Body of pancreas (tissue), 4 donors: ENCODE results near the gene EFNA5.

Source experiments
- CTCF ChIP-seq, 7 experiments: fragments of 450-650 bp in 4 of 7; fragments of 200-600 bp in 3 of 7; sonication (generic) in 3 of 7; IDR thresholded peaks; one replicate each; pipeline ENCODE4 v1.5.1; 2016 to 2019; ENCODE audit warnings: antibody characterized with exemption in 7 of 7
- POLR2A ChIP-seq, 3 donors: fragments of 450-650 bp; IDR thresholded peaks; one replicate each; pipeline ENCODE4 v1.6.1; 2016; ENCODE audit warnings: antibody characterized with exemption in 3 of 3, mild to moderate bottlenecking in 2 of 3

- TF ChIP-seq CTCF (IDR thresholded peaks at IDR 0.05) (no peak), POLR2A (IDR thresholded peaks at IDR 0.05) (no peak)
These were observed 66.4 kb downstream of the EFNA5 start for GRCh38 chr5:107604146-107604910.
